ENCODE data around the gene MPO. TPM values are rescaled to one million over a fixed set of nuclear protein-coding genes. Genes with fewer than 3 reads are reported as not detected.

Gene MPO
- total and polyA plus RNA-seq, 8 donors = 0.03 to 7.7 (median 0.46) TPM; not detected in 5

DNA sequence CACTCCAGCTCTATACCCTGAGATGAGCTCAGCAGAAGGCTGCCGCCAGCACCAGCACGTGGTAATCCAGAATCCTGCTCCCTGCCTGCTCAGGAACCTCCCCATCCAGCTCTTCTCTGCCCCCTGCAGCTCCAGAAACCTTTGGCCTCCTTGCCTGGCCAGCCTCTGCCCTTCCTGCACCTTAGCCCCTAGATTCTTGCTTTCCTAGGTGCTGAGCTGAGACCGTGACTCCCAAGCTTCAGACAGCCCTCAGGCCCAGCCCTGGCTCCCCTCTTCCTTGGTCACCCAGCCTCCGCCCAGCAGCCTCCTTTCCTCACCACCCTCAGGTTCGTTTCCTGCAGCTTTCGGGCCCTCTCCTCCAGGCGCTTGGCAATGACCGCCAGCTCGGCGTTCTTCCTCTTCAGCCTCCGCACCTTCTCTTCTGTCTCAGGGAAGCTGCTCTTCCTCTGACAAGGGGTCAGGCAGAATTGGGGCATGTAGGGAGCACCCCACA lies 45.3 kb upstream of the MPO start:
- no peak overlapping the region for H3K27ac ChIP-seq
- H3K36me3 ChIP-seq = peaks cover 5 to 20% (median 9%) of the 10 kb centered on the region in 4 donors
- H3K4me1 ChIP-seq = peaks cover 13 to 38% (median 27%) of the 10 kb centered on the region in 4 donors
- H3K4me3 ChIP-seq = no peak overlapping the region
- TF ChIP-seq POLR2A (IDR thresholded peaks at IDR 0.05) = no peak
- TF ChIP-seq, protein P1, sequence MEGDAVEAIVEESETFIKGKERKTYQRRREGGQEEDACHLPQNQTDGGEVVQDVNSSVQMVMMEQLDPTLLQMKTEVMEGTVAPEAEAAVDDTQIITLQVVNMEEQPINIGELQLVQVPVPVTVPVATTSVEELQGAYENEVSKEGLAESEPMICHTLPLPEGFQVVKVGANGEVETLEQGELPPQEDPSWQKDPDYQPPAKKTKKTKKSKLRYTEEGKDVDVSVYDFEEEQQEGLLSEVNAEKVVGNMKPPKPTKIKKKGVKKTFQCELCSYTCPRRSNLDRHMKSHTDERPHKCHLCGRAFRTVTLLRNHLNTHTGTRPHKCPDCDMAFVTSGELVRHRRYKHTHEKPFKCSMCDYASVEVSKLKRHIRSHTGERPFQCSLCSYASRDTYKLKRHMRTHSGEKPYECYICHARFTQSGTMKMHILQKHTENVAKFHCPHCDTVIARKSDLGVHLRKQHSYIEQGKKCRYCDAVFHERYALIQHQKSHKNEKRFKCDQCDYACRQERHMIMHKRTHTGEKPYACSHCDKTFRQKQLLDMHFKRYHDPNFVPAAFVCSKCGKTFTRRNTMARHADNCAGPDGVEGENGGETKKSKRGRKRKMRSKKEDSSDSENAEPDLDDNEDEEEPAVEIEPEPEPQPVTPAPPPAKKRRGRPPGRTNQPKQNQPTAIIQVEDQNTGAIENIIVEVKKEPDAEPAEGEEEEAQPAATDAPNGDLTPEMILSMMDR (IDR thresholded peaks at IDR 0.05) = no peak
- TF ChIP-seq EP300 (IDR thresholded peaks at IDR 0.05) = no peak
- TF ChIP-seq POLR2AphosphoS5 (IDR thresholded peaks at IDR 0.05) = no peak
- intact Hi-C loops (cut with DNase I; ENCODE audit: low total_unique reads) = no loop called here
- H3K9me3 ChIP-seq = no peaks in the 10 kb centered on the region
- peaks cover 0 to 9% (median 0%) of the 10 kb centered on the region in 3 donors for H3K27me3 ChIP-seq
- 80 to 89% (median 85%) methylated on average over 11 of the region's 11 CpGs for WGBS, 5 donors
- DNase-seq = no peak

GRCh38 chr17:58325289-58325726 lies 44.6 kb upstream of the MPO start:
- DNase-seq = peak in 1 of 2 donors; percentile 68
- no peaks in the 10 kb centered on the region for H3K9me3 ChIP-seq
- TF ChIP-seq POLR2A (IDR thresholded peaks at IDR 0.05) = no peak
- no peak for TF ChIP-seq POLR2AphosphoS5 (IDR thresholded peaks at IDR 0.05)
- TF ChIP-seq EP300 (IDR thresholded peaks at IDR 0.05) = no peak
- TF ChIP-seq, protein P1 (IDR thresholded peaks at IDR 0.05) = no peak
- intact Hi-C loops (cut with DNase I; ENCODE audit: low total_unique reads) = no loop called here
- H3K4me1 ChIP-seq = peaks cover 13 to 38% (median 27%) of the 10 kb centered on the region in 4 donors
- H3K36me3 ChIP-seq = peaks cover 5 to 27% (median 10%) of the 10 kb centered on the region in 4 donors
- no peak overlapping the region for H3K27ac ChIP-seq
- WGBS, 5 donors = 51 to 82% (median 75%) methylated on average over 6 to 11 of the region's 11 CpGs
- peaks cover 0 to 9% (median 0%) of the 10 kb centered on the region in 3 donors for H3K27me3 ChIP-seq
- peak overlapping the region; percentile 55 to 75 (median 71) for H3K4me3 ChIP-seq

DNA sequence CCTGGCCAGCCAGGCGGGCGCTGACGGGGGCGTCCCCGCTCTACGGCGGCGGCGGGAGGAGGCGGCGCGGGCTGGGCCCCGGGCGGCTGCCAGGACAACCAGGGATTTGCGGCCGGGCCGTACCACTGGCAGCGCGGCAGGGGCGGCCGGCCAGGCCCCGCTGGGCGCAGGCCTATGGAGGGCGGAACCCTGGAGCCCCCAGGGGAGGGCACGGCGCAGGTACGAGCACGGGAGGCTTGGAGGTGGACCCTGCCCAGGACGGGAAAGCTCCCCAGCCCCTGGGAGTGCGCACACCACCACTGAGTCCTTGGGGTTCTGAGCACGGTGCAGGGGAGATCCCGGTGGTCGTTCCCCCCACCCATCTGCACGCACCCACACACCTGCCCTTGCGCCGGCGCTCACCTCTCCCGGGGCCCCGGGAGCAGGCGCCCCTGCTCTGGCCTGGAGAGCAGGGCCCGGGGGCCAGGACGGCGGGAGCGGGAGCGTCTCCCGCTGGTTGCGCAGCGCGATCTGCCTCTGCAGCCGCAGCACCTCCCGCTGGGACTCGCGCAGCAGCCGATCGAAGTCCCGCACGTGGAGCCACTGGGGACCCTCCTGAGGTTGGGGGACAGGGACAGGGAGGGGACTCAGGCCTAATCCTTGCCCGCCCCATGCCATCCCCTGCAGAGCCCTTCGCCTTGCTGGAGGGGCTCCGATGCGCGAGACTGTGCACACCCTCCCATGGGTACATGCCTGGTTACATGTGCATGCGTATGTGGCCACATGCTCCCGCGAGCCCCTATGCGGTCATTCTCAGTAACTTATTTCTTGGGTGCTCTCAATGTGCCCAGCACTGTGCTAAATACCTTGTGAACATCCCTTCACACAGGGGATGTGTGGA lies 43.9 kb upstream of the MPO start:
- intact Hi-C loops (cut with DNase I; ENCODE audit: low total_unique reads) = no loop called here
- peak; percentile 69 to 90 for DNase-seq
- H3K27me3 ChIP-seq = peaks cover 0 to 9% (median 0%) of the 10 kb centered on the region in 3 donors
- H3K9me3 ChIP-seq = no peaks in the 10 kb centered on the region
- WGBS, 5 donors = 5 to 28% (median 11%) methylated on average over 12 to 66 of the region's 66 CpGs
- peak overlapping the region; percentile 55 to 75 (median 71) for H3K4me3 ChIP-seq
- H3K36me3 ChIP-seq = peaks cover 5 to 34% (median 12%) of the 10 kb centered on the region in 4 donors
- H3K27ac ChIP-seq = peak overlapping the region; percentile 48 to 76 (median 68)
- H3K4me1 ChIP-seq = peaks cover 13 to 38% (median 27%) of the 10 kb centered on the region in 4 donors
- TF ChIP-seq POLR2A (IDR thresholded peaks at IDR 0.05) (no peak), POLR2AphosphoS5 (IDR thresholded peaks at IDR 0.05) (peak in 1 of 3 donors; percentile 8)

DNA sequence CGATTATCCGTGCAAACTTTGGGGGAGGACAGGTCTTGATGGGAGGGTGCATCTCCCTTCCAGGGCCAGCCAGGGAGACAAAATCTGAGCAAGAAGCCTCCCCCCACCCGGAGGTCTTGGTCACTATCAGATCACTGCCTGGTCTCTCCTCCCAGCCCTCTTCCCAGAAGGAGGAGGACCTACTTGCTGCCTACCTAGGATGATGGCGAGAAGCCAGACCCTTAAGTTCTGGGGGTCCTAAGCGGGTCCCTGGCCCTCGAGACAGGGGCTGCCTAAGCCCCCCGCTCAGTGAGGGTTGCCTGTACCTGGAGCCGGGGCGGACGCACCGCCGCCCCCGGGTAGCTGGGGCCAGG lies 43.3 kb upstream of the MPO start:
- peaks cover 0 to 9% (median 0%) of the 10 kb centered on the region in 3 donors for H3K27me3 ChIP-seq
- intact Hi-C loops (cut with DNase I; ENCODE audit: low total_unique reads) = no loop called here
- 14 to 20% (median 16%) methylated on average over 7 to 13 of the region's 13 CpGs for WGBS, 5 donors
- H3K4me3 ChIP-seq = peak overlapping the region; percentile 55 to 75 (median 71)
- TF ChIP-seq, protein P1 (IDR thresholded peaks at IDR 0.05) = no peak
- TF ChIP-seq POLR2AphosphoS5 (IDR thresholded peaks at IDR 0.05) = no peak
- TF ChIP-seq POLR2A (IDR thresholded peaks at IDR 0.05) = no peak
- TF ChIP-seq EP300 (IDR thresholded peaks at IDR 0.05) = no peak
- no peak for DNase-seq
- peaks cover 5 to 40% (median 12%) of the 10 kb centered on the region in 4 donors for H3K36me3 ChIP-seq
- H3K9me3 ChIP-seq = no peaks in the 10 kb centered on the region
- peak overlapping the region; percentile 48 to 76 (median 68) for H3K27ac ChIP-seq
- H3K4me1 ChIP-seq = peaks cover 13 to 36% (median 26%) of the 10 kb centered on the region in 4 donors

Measured in stomach (tissue), 9 donors.